GM12875 (cell line): ENCODE results near the gene TBC1D22A.
"Not testable (repeated sequence)": the region's sequence is repeated elsewhere in the genome, so short reads cannot be mapped to it uniquely, and the experiment has no call there.

Source experiments
- H3K4me3 ChIP-seq: one replicate; pipeline ENCODE4 v1.5.1; 2011; ENCODE audit warnings: low read depth, low read length, control low read depth
- CTCF ChIP-seq: IDR thresholded peaks from 2 replicates; pipeline ENCODE4 v1.5.1; 2011; ENCODE audit warnings: low read depth, mild to moderate bottlenecking, control low read depth, inconsistent platforms, low read length, moderate library complexity, borderline replicate concordance; ENCODE audit not compliant: insufficient read depth

Gene TBC1D22A

GRCh38 chr22:47115921-47116320 is 353.5 kb downstream of the TBC1D22A start:
- no peak for TF ChIP-seq CTCF
- no peak overlapping the region for H3K4me3 ChIP-seq

DNA sequence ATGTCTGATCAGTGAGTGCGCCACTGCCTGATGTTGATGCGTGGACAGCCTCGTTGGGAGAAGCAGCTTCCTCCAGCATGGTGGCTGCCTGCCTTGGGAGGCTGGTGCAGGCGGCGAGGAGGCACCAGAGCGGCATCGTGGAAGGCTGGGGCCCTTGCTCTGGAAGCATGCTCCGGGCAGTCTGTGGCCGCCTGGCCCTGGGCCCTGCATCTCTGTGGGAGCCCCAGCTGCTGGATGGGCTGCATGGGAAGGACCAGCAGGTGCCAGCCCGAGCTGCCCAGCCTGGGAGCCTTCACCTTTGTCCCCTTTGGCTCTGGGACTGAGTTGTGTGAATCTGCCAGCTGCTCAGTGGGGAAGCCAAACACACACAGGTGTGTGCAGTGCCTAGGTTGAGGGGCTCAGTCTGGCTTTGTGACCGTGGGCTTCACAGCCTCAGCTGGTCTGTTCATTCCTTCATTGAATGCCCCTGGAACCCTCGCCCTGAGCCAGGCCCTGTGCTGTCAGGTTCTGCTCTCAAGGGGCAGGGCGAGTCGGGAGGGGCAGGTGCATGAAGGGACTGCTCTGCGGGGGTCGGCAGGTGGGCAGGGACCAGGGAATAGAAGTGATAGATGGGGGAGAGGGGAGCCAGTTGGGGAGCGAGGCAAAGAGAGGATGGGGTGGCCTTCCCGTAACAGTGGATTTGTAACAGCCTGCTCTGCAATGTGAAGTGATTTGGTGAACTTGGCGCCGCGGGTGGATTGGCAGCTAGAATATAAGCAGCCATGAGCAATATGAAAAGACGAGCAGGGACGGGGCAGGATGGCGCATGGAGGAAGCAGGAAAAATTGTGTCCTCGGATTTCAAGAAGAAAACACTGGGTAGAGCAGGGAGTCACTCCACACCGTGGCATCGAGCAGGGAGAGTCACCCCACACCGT is 354.2 kb downstream of the TBC1D22A start:
- no peak for TF ChIP-seq CTCF
- H3K4me3 ChIP-seq: no peak overlapping the region

GRCh38 chr22:47117442-47117841 is 355.0 kb downstream of the TBC1D22A start:
- H3K4me3 ChIP-seq: not testable (repeated sequence)

- no peak overlapping the region for H3K4me3 ChIP-seq
- TF ChIP-seq CTCF: no peak
Measured at GRCh38 chr22:47119181-47119580, 356.7 kb downstream of the TBC1D22A start.

GRCh38 chr22:47120399-47120798 is 357.9 kb downstream of the TBC1D22A start:
- no peak overlapping the region for H3K4me3 ChIP-seq
- TF ChIP-seq CTCF: no peak

GRCh38 chr22:47121791-47122190 is 359.3 kb downstream of the TBC1D22A start:
- no peak overlapping the region for H3K4me3 ChIP-seq
- TF ChIP-seq CTCF: no peak

DNA sequence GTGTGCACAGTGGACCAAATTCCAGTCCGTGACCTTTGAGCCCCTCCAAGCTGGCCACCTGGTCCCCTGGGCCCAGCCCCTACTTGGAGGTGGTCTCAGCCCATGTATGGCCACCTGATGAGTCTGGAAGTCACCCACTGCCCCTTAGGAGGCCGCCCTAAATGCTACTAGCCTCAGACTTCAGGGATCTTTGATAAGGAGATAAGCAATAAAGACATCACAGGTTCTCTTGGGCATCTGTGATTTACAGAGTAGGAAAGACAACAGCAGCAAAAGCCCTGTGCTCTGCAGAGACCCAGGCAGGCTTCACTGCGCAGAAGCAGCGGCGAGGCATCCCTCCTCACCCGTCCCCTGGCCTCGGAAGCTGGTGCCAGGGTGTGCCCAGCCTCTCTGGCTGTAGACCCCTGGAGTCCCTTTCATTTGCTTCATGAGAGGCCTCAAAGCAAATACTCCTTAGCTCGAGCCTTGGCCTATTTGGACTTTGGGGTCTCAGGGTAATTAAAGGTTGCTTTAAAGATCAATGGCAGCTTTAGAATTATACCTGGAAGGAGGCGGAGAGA is 360.1 kb downstream of the TBC1D22A start:
- no peak overlapping the region for H3K4me3 ChIP-seq
- no peak for TF ChIP-seq CTCF
